HepG2 (cell line): ENCODE measurements around the gene ZNF653.

Source experiments
- FOXK2 ChIP-seq: fragments of 450-650 bp; IDR thresholded peaks from 2 replicates; pipeline ENCODE4 v1.6.1; 2016
- FOXO4 ChIP-seq: sonication (generic); formaldehyde crosslinking; conservative IDR thresholded peaks from 2 replicates; pipeline ENCODE4 v1.8.1; 2023; ENCODE audit warnings: missing genetic modification reagents
- MYC ChIP-seq: sonication (generic); formaldehyde crosslinking; IDR thresholded peaks from 2 replicates; pipeline ENCODE4 v1.9.0; 2021; ENCODE audit warnings: missing genetic modification reagents, borderline replicate concordance
- NFE2L1 ChIP-seq: sonication (generic); formaldehyde crosslinking; IDR thresholded peaks from 2 replicates; pipeline ENCODE4 v1.4.0; 2020; ENCODE audit warnings: missing genetic modification reagents, mild to moderate bottlenecking, borderline replicate concordance
- TBL1XR1 ChIP-seq: fragments of 150-350 bp; IDR thresholded peaks from 2 replicates; pipeline ENCODE4 v1.6.1; 2014; ENCODE audit warnings: borderline replicate concordance, low read length; ENCODE audit not compliant: partially characterized antibody
- THAP11 ChIP-seq: IDR thresholded peaks from 2 replicates; pipeline ENCODE4 v1.6.1; 2016; ENCODE audit warnings: missing biosample characterization, missing genetic modification reagents
- ZUFSP ChIP-seq: sonication (generic); formaldehyde crosslinking; IDR thresholded peaks from 2 replicates; pipeline ENCODE4 v1.9.0; 2021; ENCODE audit warnings: missing genetic modification reagents, mild to moderate bottlenecking, borderline replicate concordance
- TF ChIP-seq, protein P1 (sequence below): sonication (generic); formaldehyde crosslinking; IDR thresholded peaks from 2 replicates; pipeline ENCODE4 v1.5.0; 2020; ENCODE audit warnings: mild to moderate bottlenecking, missing genetic modification reagents, moderate library complexity

- TF ChIP-seq NFE2L1 (CRISPR knock-in tag) (no peak), THAP11 (CRISPR knock-in tag) (no peak), MYC (CRISPR knock-in tag) (no peak), FOXK2 (no peak), ZUFSP (CRISPR knock-in tag) (no peak), TBL1XR1 (no peak), FOXO4 (no peak)
- TF ChIP-seq, protein P1, sequence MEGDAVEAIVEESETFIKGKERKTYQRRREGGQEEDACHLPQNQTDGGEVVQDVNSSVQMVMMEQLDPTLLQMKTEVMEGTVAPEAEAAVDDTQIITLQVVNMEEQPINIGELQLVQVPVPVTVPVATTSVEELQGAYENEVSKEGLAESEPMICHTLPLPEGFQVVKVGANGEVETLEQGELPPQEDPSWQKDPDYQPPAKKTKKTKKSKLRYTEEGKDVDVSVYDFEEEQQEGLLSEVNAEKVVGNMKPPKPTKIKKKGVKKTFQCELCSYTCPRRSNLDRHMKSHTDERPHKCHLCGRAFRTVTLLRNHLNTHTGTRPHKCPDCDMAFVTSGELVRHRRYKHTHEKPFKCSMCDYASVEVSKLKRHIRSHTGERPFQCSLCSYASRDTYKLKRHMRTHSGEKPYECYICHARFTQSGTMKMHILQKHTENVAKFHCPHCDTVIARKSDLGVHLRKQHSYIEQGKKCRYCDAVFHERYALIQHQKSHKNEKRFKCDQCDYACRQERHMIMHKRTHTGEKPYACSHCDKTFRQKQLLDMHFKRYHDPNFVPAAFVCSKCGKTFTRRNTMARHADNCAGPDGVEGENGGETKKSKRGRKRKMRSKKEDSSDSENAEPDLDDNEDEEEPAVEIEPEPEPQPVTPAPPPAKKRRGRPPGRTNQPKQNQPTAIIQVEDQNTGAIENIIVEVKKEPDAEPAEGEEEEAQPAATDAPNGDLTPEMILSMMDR (CRISPR knock-in tag) = peak; percentile 42
Measured at GRCh38 chr19:11460207-11460606, 45.4 kb downstream of the ZNF653 start.
